Measurements from ENCODE around the gene IFNA6. TPM values are rescaled to one million over a fixed set of nuclear protein-coding genes. Genes with fewer than 3 reads are reported as not detected.

Gene IFNA6
- total RNA-seq, 1 experiment from 2014 or later, result not detected

DNA sequence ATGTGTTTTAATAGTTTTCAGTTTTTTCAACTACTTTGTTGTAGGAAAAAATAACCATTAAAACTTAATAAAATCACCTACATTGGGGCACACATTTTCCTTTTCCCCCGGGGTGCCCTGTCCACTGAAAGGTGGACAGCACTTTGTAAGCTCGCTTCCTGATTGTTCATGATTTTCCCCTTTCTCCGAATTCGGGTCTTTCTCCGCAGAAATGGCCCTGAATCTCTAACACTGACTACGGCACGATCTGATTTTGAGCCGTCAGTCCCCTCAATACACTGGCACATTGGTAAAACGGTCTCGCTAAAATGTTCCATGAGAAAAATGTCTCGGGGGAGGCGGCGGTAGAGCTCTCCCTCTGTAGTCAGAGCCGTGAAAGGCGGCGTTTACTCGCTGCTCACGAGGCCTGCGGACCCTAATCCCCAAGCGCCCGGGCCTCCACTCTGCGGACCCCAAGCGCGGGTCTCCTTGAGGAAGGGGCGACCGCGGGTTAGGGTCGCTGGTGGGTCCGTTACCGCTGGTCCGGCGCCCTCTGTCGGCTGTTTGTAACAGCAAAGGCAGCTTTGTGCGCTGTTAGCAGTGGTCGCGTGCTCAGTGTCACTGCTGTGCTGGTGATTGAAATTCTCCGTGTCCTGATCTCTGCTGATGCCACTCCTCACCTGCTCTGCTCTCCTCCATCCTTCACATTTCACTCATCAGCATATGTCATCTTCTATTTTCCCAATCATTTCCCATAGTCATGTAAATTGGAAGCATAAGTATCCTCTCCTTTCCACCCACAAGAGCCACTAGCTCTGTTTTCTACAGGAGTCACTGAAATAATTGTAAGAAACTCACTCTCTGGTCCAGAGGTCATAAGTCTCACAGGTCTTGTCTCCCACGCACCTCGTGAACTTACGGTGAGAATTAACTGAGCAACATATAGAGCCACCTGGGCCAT, 45.4 kb upstream of the IFNA6 start:
- CTCF ChIA-PET, result interaction anchor here (1.2 kb wide), 1 partner anchor 70 kb away, joined by 6 read pairs; no protein-coding TSS in a partner anchor
- no peaks in the 10 kb centered on the region for H3K9me3 ChIP-seq (ENCODE audit: low read depth, low read length, poor library complexity, severe bottlenecking)
- no TSS peak for BruUV-seq (replicated peaks)
- POLR2A ChIA-PET (ENCODE audit: low non-redundant PET), result no interaction called here
- peak; percentile 8 for DNase-seq (ENCODE audit: low spot score)
- no peak for TF ChIP-seq EZH2 (IDR thresholded peaks at IDR 0.05; ENCODE audit: borderline replicate concordance, low read depth, low read length, poor library complexity, severe bottlenecking)
- TF ChIP-seq, protein P1, sequence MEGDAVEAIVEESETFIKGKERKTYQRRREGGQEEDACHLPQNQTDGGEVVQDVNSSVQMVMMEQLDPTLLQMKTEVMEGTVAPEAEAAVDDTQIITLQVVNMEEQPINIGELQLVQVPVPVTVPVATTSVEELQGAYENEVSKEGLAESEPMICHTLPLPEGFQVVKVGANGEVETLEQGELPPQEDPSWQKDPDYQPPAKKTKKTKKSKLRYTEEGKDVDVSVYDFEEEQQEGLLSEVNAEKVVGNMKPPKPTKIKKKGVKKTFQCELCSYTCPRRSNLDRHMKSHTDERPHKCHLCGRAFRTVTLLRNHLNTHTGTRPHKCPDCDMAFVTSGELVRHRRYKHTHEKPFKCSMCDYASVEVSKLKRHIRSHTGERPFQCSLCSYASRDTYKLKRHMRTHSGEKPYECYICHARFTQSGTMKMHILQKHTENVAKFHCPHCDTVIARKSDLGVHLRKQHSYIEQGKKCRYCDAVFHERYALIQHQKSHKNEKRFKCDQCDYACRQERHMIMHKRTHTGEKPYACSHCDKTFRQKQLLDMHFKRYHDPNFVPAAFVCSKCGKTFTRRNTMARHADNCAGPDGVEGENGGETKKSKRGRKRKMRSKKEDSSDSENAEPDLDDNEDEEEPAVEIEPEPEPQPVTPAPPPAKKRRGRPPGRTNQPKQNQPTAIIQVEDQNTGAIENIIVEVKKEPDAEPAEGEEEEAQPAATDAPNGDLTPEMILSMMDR (conservative IDR thresholded peaks at IDR 0.05; ENCODE audit: low read depth, low read length), result peak; percentile 75
- H3K36me3 ChIP-seq (ENCODE audit: insufficient read depth, low read length, poor library complexity, severe bottlenecking), result no peaks in the 10 kb centered on the region
- H3K4me3 ChIP-seq (ENCODE audit: low read depth, low read length, poor library complexity, severe bottlenecking), result peak overlapping the region; percentile 30
- H3K4me1 ChIP-seq (ENCODE audit: insufficient read depth, low read length, poor library complexity, severe bottlenecking), result no peaks in the 10 kb centered on the region
- intact Hi-C loops (cut with micrococcal nuclease; ENCODE audit: unreplicated experiment), result no loop called here
- peaks cover 76% of the 10 kb centered on the region for H3K27me3 ChIP-seq (replicated peaks; ENCODE audit: insufficient read depth, low read depth, low read length, poor library complexity)
- no peak overlapping the region for H3K27ac ChIP-seq (ENCODE audit: low read depth, low read length, poor library complexity, severe bottlenecking)

DNA sequence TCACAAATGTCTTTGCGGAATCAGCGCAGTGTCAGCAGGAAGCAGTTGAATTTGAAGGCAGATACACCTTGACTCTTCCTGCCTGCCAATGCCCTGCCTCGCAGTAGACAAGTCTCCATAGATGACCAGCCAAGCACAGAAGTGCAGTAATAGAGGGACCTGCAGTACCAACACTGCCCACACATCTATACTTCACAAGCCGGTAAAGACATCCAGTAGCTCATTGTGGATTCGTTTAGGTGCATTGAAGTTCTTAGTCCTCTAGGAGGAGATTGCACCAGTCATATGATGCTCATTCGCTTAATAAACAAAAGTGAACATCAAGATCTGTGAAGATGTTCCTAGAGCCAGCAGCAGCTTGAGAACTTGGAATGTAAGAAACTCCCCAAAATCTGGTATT, 41.6 kb upstream of the IFNA6 start:
- Histone ChIP-seq H3K27me3 (replicated peaks; ENCODE audit: insufficient read depth, low read depth, low read length, poor library complexity) (peaks cover 83% of the 10 kb centered on the region), H3K9me3 (ENCODE audit: low read depth, low read length, poor library complexity, severe bottlenecking) (no peaks in the 10 kb centered on the region), H3K36me3 (ENCODE audit: insufficient read depth, low read length, poor library complexity, severe bottlenecking) (no peaks in the 10 kb centered on the region), H3K4me1 (ENCODE audit: insufficient read depth, low read length, poor library complexity, severe bottlenecking) (no peaks in the 10 kb centered on the region), H3K27ac (ENCODE audit: low read depth, low read length, poor library complexity, severe bottlenecking) (no peak overlapping the region), H3K4me3 (ENCODE audit: low read depth, low read length, poor library complexity, severe bottlenecking) (no peak overlapping the region)
- intact Hi-C loops (cut with micrococcal nuclease; ENCODE audit: unreplicated experiment), result no loop called here
- CTCF ChIA-PET, result interaction anchor here (0.5 kb wide), 1 partner anchor 105 kb away, joined by 3 read pairs; no protein-coding TSS in a partner anchor
- peak; percentile 22 for DNase-seq (ENCODE audit: low spot score)
- no TSS peak for BruUV-seq (replicated peaks)
- POLR2A ChIA-PET (ENCODE audit: low non-redundant PET), result no interaction called here
- TF ChIP-seq, protein P1 (conservative IDR thresholded peaks at IDR 0.05; ENCODE audit: low read depth, low read length), result no peak; the same call in 1 of the 2 replicates
- no peak for TF ChIP-seq EZH2 (IDR thresholded peaks at IDR 0.05; ENCODE audit: borderline replicate concordance, low read depth, low read length, poor library complexity, severe bottlenecking)

DNA sequence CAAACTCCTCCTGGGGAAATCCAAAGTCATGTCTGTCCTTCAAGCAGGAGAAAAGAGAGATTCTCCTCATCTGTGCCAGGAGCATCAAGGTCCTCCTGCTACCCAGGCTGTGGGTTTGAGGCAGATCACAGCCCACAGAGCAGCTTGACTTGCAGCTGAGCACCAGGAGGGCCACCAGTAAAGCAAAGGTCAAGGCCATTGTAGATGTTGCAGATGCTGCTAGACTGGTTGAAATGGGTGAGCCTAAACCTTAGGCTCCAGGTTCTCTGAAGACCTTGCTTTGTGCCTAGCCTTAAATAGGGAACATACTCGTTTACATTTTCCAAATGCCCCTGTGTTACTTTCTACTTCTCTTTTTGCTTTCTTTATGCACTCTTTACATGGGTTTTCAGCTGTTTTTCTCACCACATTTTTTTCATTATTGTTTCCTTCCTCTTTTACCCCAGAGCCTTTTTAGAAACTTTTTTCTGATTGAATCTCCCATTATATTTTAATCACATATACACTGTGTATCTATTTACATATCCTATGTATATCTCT, 34.5 kb upstream of the IFNA6 start, which contains the start of gene IFNA2:
TSS of gene IFNA2 (minus strand) at position 268 of the 540 bp plus-strand sequence. CDS start at position 199, 69 bp downstream.
- ChIA-PET CTCF (no interaction called here), POLR2A (ENCODE audit: low non-redundant PET) (no interaction called here)
- H3K9me3 ChIP-seq (ENCODE audit: low read depth, low read length, poor library complexity, severe bottlenecking), result no peaks in the 10 kb centered on the region
- H3K27ac ChIP-seq (ENCODE audit: low read depth, low read length, poor library complexity, severe bottlenecking), result no peak within 1 kb of the TSS
- BruUV-seq (replicated peaks), result no TSS peak
- peaks cover 67% of the 10 kb centered on the region for H3K27me3 ChIP-seq (replicated peaks; ENCODE audit: insufficient read depth, low read depth, low read length, poor library complexity)
- no peaks in the 10 kb centered on the region for H3K36me3 ChIP-seq (ENCODE audit: insufficient read depth, low read length, poor library complexity, severe bottlenecking)
- no peaks in the 10 kb centered on the region for H3K4me1 ChIP-seq (ENCODE audit: insufficient read depth, low read length, poor library complexity, severe bottlenecking)
- no peak within 1 kb of the TSS for H3K4me3 ChIP-seq (ENCODE audit: low read depth, low read length, poor library complexity, severe bottlenecking)
- TF ChIP-seq, protein P1 (conservative IDR thresholded peaks at IDR 0.05; ENCODE audit: low read depth, low read length), result no peak
- TF ChIP-seq EZH2 (IDR thresholded peaks at IDR 0.05; ENCODE audit: borderline replicate concordance, low read depth, low read length, poor library complexity, severe bottlenecking), result no peak
- DNase-seq (ENCODE audit: low spot score), result no peak
- intact Hi-C loops (cut with micrococcal nuclease; ENCODE audit: unreplicated experiment), result no loop called here
